GM08714 (cell line): ENCODE results near the gene THSD7A.
"Not testable (repeated sequence)": the region's sequence is repeated elsewhere in the genome, so short reads cannot be mapped to it uniquely, and the experiment has no call there.

Experiments
- H3K4me3 ChIP-seq: fragments of 200-500 bp; sonication (Bioruptor generic); 2 replicates; pipeline ENCODE4 v1.5.1; 2014; ENCODE audit warnings: mild to moderate bottlenecking, low read length, inconsistent platforms
- ZNF274 ChIP-seq: IDR thresholded peaks from 2 replicates; pipeline ENCODE4 v1.6.1; 2012; ENCODE audit warnings: mild to moderate bottlenecking, low read depth, low read length

The THSD7A gene

DNA sequence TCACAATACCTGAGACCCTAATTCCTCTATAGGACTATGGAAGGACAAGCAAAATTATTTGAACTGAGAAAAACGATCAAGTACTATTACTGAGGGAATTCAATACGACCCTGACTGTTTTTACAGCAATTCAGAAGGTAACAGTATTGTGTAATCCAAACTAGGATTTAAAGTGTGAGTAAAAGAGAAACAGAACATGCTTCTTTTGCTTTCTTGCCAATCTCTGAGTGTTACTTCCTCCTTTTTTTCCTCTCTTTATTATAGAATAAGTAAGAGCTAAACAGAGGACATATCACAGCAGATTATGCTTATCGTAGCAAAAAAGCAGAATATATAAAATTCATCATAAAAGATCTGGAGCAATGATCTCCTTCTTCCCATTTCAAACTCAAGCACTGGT, 292.1 kb downstream of the THSD7A start:
- no peak overlapping the region for H3K4me3 ChIP-seq
- no peak for TF ChIP-seq ZNF274

DNA sequence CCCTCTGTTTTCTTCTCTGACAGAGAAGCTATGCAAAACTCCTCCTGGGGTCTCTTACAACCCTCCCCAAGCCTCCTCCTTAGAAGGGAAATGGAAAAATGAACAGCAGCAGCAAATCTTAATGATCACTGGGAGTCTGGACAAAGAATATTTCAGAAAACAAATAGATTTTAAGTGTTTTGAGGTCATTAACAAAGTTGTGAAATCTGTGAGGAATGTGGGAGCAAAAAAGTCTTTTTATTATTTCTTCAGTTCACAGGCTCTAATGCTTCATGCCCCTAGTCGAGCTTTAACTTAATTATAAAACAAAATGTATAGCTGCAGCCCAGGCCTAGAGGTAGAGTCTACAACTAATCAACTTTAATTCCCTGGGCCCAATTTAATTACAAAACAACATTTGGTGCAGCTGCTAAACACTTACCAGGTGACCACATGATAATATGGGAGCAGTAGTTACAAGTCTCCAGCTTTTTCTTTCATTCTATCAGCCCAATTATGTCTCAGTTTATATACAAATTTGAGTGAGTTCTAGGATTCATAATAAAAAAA, 293.2 kb downstream of the THSD7A start:
- TF ChIP-seq ZNF274, result no peak
- H3K4me3 ChIP-seq, result no peak overlapping the region

DNA sequence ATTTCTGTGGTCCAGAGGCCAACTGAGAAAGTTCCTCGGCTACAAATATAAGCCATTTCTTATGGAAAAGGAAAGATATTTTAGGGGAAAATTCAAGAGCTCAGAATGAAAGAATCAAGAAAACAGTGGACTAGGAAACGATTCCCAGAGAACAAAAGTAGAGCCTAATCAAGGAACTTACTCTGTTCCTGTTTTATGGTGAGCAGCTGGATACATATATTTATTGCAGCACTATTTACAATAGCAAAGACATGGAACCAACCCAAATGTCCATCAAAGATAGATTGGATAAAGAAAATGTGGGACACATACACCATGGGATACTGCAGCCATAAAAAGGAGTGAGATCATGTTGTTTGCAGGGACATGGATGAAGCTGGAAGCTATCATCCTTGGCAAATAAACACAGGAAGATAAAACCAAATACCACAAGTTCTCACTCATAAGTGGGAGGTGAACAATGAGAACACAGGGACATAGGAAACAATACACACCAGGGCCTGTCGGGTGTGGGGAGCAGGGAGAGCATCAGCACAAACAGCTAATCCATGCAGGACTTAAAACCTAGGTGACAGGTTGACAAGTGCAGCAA, 298.7 kb downstream of the THSD7A start:
- no peak for TF ChIP-seq ZNF274

DNA sequence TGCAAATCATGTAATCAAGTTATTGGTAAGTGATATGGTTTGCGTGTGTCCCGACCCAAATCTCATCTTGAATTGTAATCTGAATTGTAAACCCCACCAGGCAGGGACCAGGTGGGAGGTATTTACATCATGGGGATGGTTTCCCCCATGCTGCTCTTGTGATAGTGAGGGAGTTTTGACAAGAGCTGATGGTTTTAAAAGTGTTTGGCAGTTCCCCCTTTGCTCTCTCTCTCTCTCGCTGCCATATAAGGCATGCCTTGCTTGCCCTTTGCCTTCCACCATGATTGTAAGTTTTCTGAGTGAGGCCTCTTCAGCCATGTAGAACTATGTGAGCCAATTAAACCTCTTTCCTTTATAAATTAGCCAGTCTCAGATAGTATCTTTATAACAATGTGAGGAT, 302.6 kb downstream of the THSD7A start:
- TF ChIP-seq ZNF274, result no peak
- no peak overlapping the region for H3K4me3 ChIP-seq

More for the DNA sequence above, 298.7 kb downstream of the THSD7A start:
- no peak overlapping the region for H3K4me3 ChIP-seq

DNA sequence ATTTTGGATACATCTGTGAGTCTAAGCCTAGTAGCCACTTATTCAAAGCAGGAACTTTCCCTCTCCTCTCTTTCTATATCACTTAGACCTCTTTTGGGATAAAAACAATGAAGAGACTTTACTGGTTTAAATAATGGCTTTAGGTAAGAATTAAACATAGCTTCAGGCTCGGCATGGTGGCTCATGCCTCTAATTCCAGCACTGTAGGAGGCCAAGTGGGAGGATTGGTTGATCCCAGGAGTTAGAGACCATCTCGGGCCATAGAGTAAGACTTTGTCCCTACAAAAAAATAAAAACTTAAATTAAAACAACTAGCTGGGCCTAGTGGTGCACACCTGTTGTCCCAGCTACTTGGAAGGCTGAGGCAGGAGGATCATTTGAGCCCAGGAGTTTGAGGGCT, 304.3 kb downstream of the THSD7A start:
- TF ChIP-seq ZNF274, result no peak
- no peak overlapping the region for H3K4me3 ChIP-seq

DNA sequence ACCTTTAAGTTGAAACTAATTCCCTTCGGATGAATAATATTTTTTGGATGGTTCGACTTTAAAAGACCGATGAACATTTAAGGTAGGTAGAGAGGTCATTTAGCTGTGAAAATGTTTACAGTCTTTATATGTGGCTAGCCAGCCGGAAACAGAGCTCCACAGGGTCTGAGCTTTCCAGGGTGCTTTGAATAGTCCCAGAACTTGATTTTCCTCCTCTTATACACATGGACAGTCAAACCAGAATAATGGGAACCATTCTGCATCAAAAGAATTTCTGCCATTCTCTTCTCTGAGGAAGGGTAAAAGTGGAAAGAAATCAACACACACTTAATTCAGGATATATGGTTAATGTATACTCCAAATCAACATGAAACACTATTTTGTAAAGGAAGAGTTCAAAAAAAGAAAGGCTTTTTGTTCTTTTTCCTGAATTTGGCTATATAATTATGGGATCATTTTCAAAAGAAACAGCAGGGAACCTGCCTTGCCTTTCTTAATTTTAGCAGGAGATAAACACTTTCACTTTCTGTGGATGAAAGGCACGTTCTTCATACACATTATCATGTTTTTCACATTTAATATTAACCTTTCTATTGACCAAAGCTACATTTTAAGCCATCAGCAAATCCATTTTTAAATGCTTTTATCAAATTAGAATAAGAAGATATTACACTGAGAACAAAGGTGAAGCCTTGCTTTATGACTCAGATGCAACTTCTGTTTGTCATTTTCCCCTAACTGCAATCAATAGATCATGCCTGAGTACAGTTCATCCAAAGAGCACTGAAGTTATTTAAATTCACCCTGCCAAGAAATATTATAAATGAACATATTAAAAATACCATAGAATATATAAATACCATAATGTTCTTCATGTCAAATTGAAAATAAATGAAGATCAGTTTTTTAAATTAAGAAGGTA, 307.3 kb downstream of the THSD7A start:
- no peak overlapping the region for H3K4me3 ChIP-seq
- no peak for TF ChIP-seq ZNF274

DNA sequence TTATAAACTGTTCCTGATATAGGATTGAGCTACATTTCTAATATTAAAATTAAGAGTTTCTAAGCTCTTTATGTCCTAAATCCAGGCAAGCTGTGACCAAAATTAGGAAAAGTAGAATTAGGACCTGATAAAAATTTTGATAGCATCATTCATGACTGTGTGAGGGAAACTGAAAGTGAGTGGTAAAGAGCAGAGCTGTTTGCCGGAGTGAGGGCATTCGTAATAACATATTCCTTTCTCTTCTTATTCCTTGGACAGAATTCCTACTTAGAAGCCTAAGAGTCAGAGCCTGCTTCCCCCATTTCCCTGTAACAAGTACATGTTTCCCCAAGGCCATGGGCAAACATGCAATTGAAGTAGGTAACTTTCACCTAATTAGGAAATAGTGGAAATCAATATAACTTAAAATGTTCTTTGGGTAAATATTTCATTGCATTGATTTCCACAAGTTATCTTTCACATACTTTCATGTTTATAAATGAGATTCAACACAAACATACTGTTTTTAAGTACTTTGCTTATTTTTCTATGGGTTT, 310.0 kb downstream of the THSD7A start:
- not testable (repeated sequence) for H3K4me3 ChIP-seq

DNA sequence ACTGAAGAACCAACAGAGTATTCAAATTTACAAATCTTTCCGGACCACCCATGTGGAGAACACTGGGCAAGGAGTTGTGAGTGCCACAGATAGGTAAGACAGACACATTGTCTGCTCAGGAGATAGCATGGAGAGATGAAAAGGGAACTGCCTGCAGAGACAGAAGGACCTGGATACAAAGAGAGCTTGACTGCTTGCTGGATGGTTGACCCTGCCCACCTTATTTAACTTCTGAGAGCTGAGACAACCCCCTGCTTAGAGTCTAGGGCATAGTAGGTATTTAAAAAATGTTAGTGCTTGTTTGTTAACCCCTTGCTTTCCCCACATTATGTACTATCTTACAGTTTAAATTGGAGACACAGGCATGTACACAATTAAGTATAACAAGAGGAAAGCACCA, 314.1 kb downstream of the THSD7A start:
- H3K4me3 ChIP-seq, result no peak overlapping the region
- TF ChIP-seq ZNF274, result no peak

DNA sequence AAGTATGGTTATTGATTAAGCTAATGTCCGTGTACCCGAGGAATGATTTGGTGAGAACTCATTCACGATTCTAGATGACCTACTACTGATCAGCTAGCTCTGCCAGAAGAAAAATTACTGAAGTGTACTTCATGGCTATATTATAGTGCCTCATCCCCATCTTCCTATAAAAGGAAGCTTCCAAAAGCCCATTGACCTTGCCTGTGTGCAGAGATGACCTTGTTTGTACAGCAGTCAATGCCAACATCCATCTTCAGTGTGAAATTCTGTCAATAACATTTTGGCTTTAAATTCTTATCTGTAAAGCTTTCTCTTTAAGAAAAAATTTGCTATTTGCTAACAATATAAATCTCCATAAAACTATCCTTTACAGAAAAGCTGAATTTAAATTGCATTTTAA, 315.7 kb downstream of the THSD7A start:
- H3K4me3 ChIP-seq, result no peak overlapping the region
- no peak for TF ChIP-seq ZNF274

DNA sequence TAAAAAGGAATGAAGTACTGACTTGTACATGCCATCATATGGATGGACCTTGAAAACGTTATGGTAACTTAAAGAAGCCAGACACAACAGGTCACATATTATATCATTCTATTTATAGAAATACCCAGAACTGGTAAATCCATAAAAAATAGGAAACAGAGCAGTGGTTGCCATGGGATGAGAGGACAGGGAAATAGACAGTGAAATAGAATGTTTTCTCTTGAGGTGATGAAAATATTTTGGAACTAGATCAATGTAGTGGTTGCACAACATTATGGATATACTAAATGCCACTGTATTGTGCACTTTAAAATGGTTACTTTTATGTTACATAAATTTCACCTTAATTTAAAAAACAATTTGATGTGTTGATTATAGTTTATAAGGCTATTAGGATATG, 318.5 kb downstream of the THSD7A start:
- TF ChIP-seq ZNF274, result no peak
- no peak overlapping the region for H3K4me3 ChIP-seq

DNA sequence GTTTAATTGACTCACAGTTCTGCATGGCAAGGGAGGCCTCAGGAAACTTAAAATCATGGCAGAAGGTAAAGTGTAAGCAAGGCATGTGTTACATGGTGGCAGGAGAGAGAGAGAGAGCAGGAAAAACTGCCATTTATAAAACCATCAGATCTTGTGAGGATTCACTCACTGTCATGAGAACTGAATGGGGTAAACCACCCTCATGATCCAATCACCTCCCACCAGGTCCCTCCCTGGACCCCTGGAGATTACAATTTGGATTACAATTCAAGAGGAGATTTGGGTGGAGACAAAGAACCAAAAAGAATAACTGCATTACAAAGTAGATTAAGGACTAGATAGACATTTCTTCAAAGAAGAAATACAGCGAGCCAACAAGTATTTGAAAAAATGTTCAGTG, 324.1 kb downstream of the THSD7A start:
- no peak for TF ChIP-seq ZNF274
- H3K4me3 ChIP-seq, result no peak overlapping the region

DNA sequence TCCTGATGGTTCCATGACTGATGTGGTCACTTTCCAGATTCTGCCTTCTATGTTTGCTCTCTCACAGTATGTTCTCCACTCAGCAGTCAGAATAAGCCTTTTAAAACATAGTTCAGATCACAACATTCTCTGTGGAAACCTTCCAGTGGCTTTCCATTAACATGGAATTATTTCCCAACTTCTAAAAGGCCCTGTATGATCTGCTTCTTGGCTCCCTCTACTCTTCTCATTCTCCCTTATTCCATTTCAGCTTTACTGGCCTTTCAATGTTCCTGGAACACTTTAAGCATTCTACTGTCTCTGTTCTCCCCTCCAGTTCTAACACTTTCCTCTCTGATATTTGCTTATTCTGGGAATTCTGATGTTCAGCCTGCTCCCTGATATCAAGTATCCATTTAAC, 325.6 kb downstream of the THSD7A start:
- no peak overlapping the region for H3K4me3 ChIP-seq
- TF ChIP-seq ZNF274, result no peak

DNA sequence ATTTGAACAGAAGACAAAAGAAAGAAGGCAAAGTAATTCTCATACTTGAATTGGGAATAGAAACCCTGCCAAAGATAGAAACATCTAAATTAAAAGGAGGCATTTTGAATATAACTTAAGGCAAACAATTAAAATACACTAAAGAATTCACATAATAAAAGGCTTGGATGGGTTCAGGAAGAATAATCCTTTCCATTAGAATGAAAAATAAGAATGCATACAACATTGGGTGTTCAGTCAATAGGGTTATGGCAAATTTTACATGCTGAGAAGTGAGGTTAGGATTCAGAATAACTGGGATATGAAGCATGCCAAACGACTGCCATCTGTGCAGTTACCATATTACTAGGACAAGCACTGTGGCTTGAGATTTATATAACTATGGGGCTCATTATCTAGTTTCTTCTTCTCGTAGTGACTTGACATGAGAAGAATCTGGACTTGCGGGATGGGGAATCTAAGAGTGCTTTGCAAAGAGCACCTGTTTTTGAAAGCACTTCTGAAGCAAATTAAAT, 326.5 kb downstream of the THSD7A start:
- TF ChIP-seq ZNF274, result no peak
- H3K4me3 ChIP-seq, result no peak overlapping the region

DNA sequence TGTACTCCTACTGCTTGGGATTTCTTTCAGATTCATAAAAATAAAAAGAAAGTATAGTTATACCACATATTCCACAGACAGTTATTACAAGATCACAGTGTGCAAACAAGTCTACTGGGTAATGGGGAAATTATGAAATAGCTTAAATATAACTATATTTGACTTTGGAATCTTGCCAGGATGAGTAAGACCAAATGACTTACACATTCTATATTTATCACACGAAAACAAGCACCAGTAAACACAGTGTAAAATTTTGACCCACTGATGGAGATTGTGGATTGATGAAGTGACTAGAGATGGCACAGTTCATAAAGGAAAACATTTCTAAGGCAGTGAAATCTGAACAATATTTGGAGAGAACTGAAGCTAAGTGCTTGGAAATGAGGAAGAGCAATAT, 339.7 kb downstream of the THSD7A start:
- TF ChIP-seq ZNF274, result no peak
- no peak overlapping the region for H3K4me3 ChIP-seq

DNA sequence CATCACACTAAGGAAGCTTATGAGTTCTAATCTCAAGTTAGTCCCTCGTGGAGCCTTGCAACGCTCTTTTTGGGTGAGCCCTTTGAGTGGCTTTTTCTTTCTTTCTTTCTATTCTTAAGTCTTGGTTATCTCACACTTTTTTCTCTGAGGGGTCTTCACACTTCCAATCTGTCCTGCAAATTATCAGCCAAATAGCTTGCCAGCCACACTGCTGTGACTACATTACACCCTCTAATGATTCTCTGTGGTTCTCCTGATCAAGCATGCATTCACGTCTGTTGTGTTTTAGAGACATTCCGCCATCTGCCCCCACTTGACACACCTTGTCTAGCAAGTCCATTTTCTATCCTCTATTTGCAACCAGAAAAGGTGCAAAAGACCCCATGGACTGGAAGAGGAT, 340.2 kb downstream of the THSD7A start:
- TF ChIP-seq ZNF274, result no peak
- H3K4me3 ChIP-seq, result no peak overlapping the region
